GM23338 (cell line): Measurements from ENCODE around the gene RAB11FIP4. TPM values are rescaled to one million over a fixed set of nuclear protein-coding genes. Genes with fewer than 3 reads are reported as not detected.

Source experiments
- ATAC-seq: fragments of 200-7000 bp; cut with Tn5 transposase; 3 replicates; pipeline ENCODE4 v1.9.1; 2020
- DNase-seq: peaks from one replicate; pipeline ENCODE4 v3.0.0-alpha.2; 2015; ENCODE audit warnings: low spot score
- H2AFZ ChIP-seq: fragments of 200-600 bp; sonication (generic); 2 replicates; pipeline ENCODE4 v1.8.0; 2016; ENCODE audit warnings: antibody characterized with exemption, mild to moderate bottlenecking, moderate library complexity
- H3F3A ChIP-seq: fragments of 200-600 bp; sonication (generic); replicated peaks from 2 replicates; pipeline ENCODE4 v1.8.0; 2017; ENCODE audit warnings: antibody characterized with exemption, mixed run types, low read depth
- H3K27ac ChIP-seq: fragments of 200-600 bp; sonication (generic); 2 replicates; pipeline ENCODE4 v1.6.1; 2016; ENCODE audit warnings: low read depth
- H3K27me3 ChIP-seq: fragments of 200-600 bp; sonication (generic); 2 replicates; pipeline ENCODE4 v1.8.0; 2016; ENCODE audit warnings: mild to moderate bottlenecking, mixed run types, moderate library complexity; ENCODE audit not compliant: insufficient read depth
- H3K36me3 ChIP-seq: fragments of 200-600 bp; sonication (generic); 2 replicates; pipeline ENCODE4 v1.8.0; 2016; ENCODE audit warnings: mild to moderate bottlenecking; ENCODE audit not compliant: insufficient read depth
- H3K4me1 ChIP-seq: fragments of 200-600 bp; sonication (generic); 2 replicates; pipeline ENCODE4 v1.8.0; 2016; ENCODE audit warnings: mild to moderate bottlenecking, moderate library complexity; ENCODE audit not compliant: insufficient read depth
- H3K4me2 ChIP-seq: fragments of 200-600 bp; sonication (generic); 2 replicates; pipeline ENCODE4 v1.7.1; 2017; ENCODE audit warnings: mixed run types
- H3K4me3 ChIP-seq: fragments of 200-600 bp; sonication (generic); 2 replicates; pipeline ENCODE4 v1.6.1; 2016; ENCODE audit warnings: mixed run types
- H3K79me2 ChIP-seq: fragments of 200-600 bp; sonication (generic); replicated peaks from 2 replicates; pipeline ENCODE4 v1.8.0; 2017; ENCODE audit warnings: mild to moderate bottlenecking; ENCODE audit not compliant: insufficient read depth
- H3K9me2 ChIP-seq: fragments of 200-600 bp; sonication (generic); 2 replicates; pipeline ENCODE4 v1.8.0; 2017; ENCODE audit not compliant: insufficient read depth
- H4K20me1 ChIP-seq: fragments of 200-600 bp; sonication (generic); replicated peaks from 2 replicates; pipeline ENCODE4 v1.8.0; 2017; ENCODE audit warnings: mild to moderate bottlenecking; ENCODE audit not compliant: insufficient read depth
- H3K27ac Mint-ChIP-seq: 2 replicates; pipeline ENCODE4 v1.8.0; 2020; ENCODE audit warnings: inconsistent platforms, mild to moderate bottlenecking, moderate library complexity, mixed read lengths
- H3K27me3 Mint-ChIP-seq: 3 replicates; pipeline ENCODE4 v1.8.0; 2022; ENCODE audit warnings: low read depth, mild to moderate bottlenecking, moderate library complexity, mixed read lengths, inconsistent platforms; ENCODE audit not compliant: insufficient read depth, poor library complexity
- H3K36me3 Mint-ChIP-seq: 3 replicates; pipeline ENCODE4 v1.8.0; 2021; ENCODE audit warnings: low read depth, mild to moderate bottlenecking, inconsistent platforms, moderate library complexity, mixed read lengths
- H3K4me1 Mint-ChIP-seq: 3 replicates; pipeline ENCODE4 v1.8.0; 2020; ENCODE audit warnings: mild to moderate bottlenecking, inconsistent platforms, mixed read lengths
- H3K4me3 Mint-ChIP-seq: 3 replicates; pipeline ENCODE4 v1.8.0; 2021; ENCODE audit warnings: moderate library complexity, mild to moderate bottlenecking, inconsistent platforms, mixed read lengths
- H3K9me3 Mint-ChIP-seq: 3 replicates; pipeline ENCODE4 v1.8.0; 2020; ENCODE audit warnings: moderate library complexity, mild to moderate bottlenecking, inconsistent platforms, mixed read lengths
- CTCF ChIP-seq, 2 experiments: fragments of 200-600 bp in 1 of 2; sonication (generic) in 1 of 2; conservative IDR thresholded peaks; 2 replicates each; pipeline versions ENCODE4 v1.5.1 to v1.6.1; 2016 to 2017; ENCODE audit warnings: antibody characterized with exemption in 2 of 2, low read depth in 2 of 2, mild to moderate bottlenecking in 2 of 2, moderate library complexity in 1 of 2
- EZH2phosphoT487 ChIP-seq: fragments of 200-600 bp; sonication (generic); IDR thresholded peaks from one replicate; pipeline ENCODE4 v1.8.1; 2018; ENCODE audit warnings: antibody characterized with exemption; ENCODE audit not compliant: unreplicated experiment
- ZNF114 ChIP-seq: fragments of 250-450 bp; sonication (Bioruptor Pico); IDR thresholded peaks from 2 replicates; pipeline ENCODE4 v1.5.0; 2020; ENCODE audit warnings: mild to moderate bottlenecking, moderate library complexity
- ZNF462 ChIP-seq: fragments of 250-450 bp; sonication (Bioruptor Pico); IDR thresholded peaks from 2 replicates; pipeline ENCODE4 v1.5.0; 2020; ENCODE audit warnings: mild to moderate bottlenecking, moderate library complexity
- polyA plus RNA-seq: library from polyadenylated mRNA; unstranded; fragments of >200 nt; fragmentation: Nextera tagmentation; extraction: Ambion mirVana; gene quantifications from 2 replicates; pipeline ENCODE4 v1.2.1, GENCODE V29; 2016
- total RNA-seq: library from RNA; depleted of rRNA; stranded (reverse); fragments of >200 nt; shearing (Covaris generic); gene quantifications from 2 replicates; pipeline ENCODE4 v1.2.3, GENCODE V29; 2014

RAB11FIP4 gene
- total and polyA plus RNA-seq, 2 experiments from 2014 or later, result 26.0 to 65.6 TPM

- TF ChIP-seq ZNF462 (CRISPR knock-in tag) (no peak), EZH2phosphoT487 (no peak), ZNF114 (CRISPR knock-in tag) (no peak)
Observed at GRCh38 chr17:31524926-31525800, 133.7 kb downstream of the RAB11FIP4 start (continued).

- Mint-ChIP-seq H3K27ac (no peak overlapping the region), H3K9me3 (peaks cover 6% of the 10 kb centered on the region; the same call in 2 of the 3 replicates)
- peaks cover 20% of the 10 kb centered on the region for H3K36me3 ChIP-seq
Observed at GRCh38 chr17:31525801-31526549, 134.5 kb downstream of the RAB11FIP4 start.

More at GRCh38 chr17:31525801-31526549, 134.5 kb downstream of the RAB11FIP4 start:
- peak; percentile 56 for DNase-seq
- TF ChIP-seq EZH2phosphoT487 (no peak), CTCF (conservative IDR thresholded peaks at IDR 0.05; ENCODE audit: low read depth in 2 of 2) (peak; percentile 36 to 62)
- no peaks in the 10 kb centered on the region for H3K27me3 ChIP-seq
- no peaks in the 10 kb centered on the region for H3K79me2 ChIP-seq
- Mint-ChIP-seq H3K4me3 (no peak overlapping the region), H3K36me3 (peaks cover 48% of the 10 kb centered on the region), H3K27me3 (peaks cover 11% of the 10 kb centered on the region), H3K4me1 (no peaks in the 10 kb centered on the region)
- no peak overlapping the region for H2AFZ ChIP-seq
- peak; percentile 53 for ATAC-seq
- H3F3A ChIP-seq, result no peaks in the 10 kb centered on the region
- H3K4me2 ChIP-seq, result no peak overlapping the region
- H3K9me2 ChIP-seq, result no peaks in the 10 kb centered on the region
- H4K20me1 ChIP-seq, result no peaks in the 10 kb centered on the region; the same call in 1 of the 2 replicates
- no peak overlapping the region for H3K27ac ChIP-seq
- H3K4me3 ChIP-seq, result no peak overlapping the region
- no peaks in the 10 kb centered on the region for H3K4me1 ChIP-seq
